Skeletal muscle satellite cell (primary cell): ENCODE measurements around the gene MEAF6.
"Not testable (repeated sequence)": the region's sequence is repeated elsewhere in the genome, so short reads cannot be mapped to it uniquely, and the experiment has no call there.

ENCODE experiments used
- H3K27me3 ChIP-seq: 2 replicates; pipeline ENCODE4 v1.7.0; 2013; ENCODE audit warnings: low read length; ENCODE audit not compliant: control insufficient read depth, insufficient read depth
- H3K36me3 ChIP-seq: 2 replicates; pipeline ENCODE4 v1.7.0; 2013; ENCODE audit warnings: mild to moderate bottlenecking, control low read depth, low read length; ENCODE audit not compliant: insufficient read depth
- H3K4me1 ChIP-seq: 2 replicates; pipeline ENCODE4 v1.7.0; 2013; ENCODE audit warnings: low read length; ENCODE audit not compliant: control insufficient read depth, insufficient read depth
- H3K4me2 ChIP-seq: 2 replicates; pipeline ENCODE4 v1.7.0; 2013; ENCODE audit warnings: mild to moderate bottlenecking, low read length
- H3K4me3 ChIP-seq: 2 replicates; pipeline ENCODE4 v1.7.0; 2013; ENCODE audit warnings: low read length
- H3K9ac ChIP-seq: 2 replicates; pipeline ENCODE4 v1.7.0; 2013; ENCODE audit warnings: mild to moderate bottlenecking, low read depth, low read length, moderate library complexity
- H3K9me3 ChIP-seq: replicated peaks from 2 replicates; pipeline ENCODE4 v1.7.0; 2013; ENCODE audit warnings: mild to moderate bottlenecking, control low read depth, low read length

Gene MEAF6

GRCh38 chr1:37553598-37553926 lies 39.0 kb upstream of the MEAF6 start:
- peak overlapping the region; percentile 86 for H3K4me2 ChIP-seq
- H3K9me3 ChIP-seq: no peaks in the 10 kb centered on the region
- no peaks in the 10 kb centered on the region for H3K27me3 ChIP-seq
- H3K36me3 ChIP-seq: peaks cover 14% of the 10 kb centered on the region
- H3K4me3 ChIP-seq: peak overlapping the region; percentile 92
- peak overlapping the region; percentile 91 for H3K9ac ChIP-seq
- peaks cover 36% of the 10 kb centered on the region for H3K4me1 ChIP-seq

- peaks cover 36% of the 10 kb centered on the region for H3K36me3 ChIP-seq
- peaks cover 23% of the 10 kb centered on the region for H3K4me1 ChIP-seq
- H3K4me2 ChIP-seq: peak overlapping the region; percentile 9
- H3K4me3 ChIP-seq: no peak overlapping the region
- no peaks in the 10 kb centered on the region for H3K27me3 ChIP-seq
- peak overlapping the region; percentile 4 for H3K9ac ChIP-seq
- H3K9me3 ChIP-seq: no peaks in the 10 kb centered on the region
Observed at GRCh38 chr1:37549341-37549740, 34.8 kb upstream of the MEAF6 start.

GRCh38 chr1:37545019-37545418 lies 30.5 kb upstream of the MEAF6 start:
- Histone ChIP-seq H3K4me3 (no peak overlapping the region), H3K4me2 (no peak overlapping the region), H3K27me3 (no peaks in the 10 kb centered on the region), H3K36me3 (peaks cover 42% of the 10 kb centered on the region), H3K9me3 (no peaks in the 10 kb centered on the region), H3K4me1 (peaks cover 10% of the 10 kb centered on the region), H3K9ac (no peak overlapping the region)

- Histone ChIP-seq H3K9me3 (no peaks in the 10 kb centered on the region), H3K4me3 (no peak overlapping the region), H3K36me3 (peaks cover 47% of the 10 kb centered on the region)
Observed at GRCh38 chr1:37544530-37544929, 30.0 kb upstream of the MEAF6 start.

GRCh38 chr1:37540036-37540785 lies 25.6 kb upstream of the MEAF6 start:
- peaks cover 28% of the 10 kb centered on the region for H3K4me1 ChIP-seq
- H3K4me3 ChIP-seq: no peak overlapping the region
- no peaks in the 10 kb centered on the region for H3K9me3 ChIP-seq
- no peak overlapping the region for H3K4me2 ChIP-seq
- no peaks in the 10 kb centered on the region for H3K27me3 ChIP-seq
- H3K9ac ChIP-seq: no peak overlapping the region
- peaks cover 54% of the 10 kb centered on the region for H3K36me3 ChIP-seq

More at GRCh38 chr1:37544530-37544929, 30.0 kb upstream of the MEAF6 start:
- H3K9ac ChIP-seq: no peak overlapping the region
- no peak overlapping the region for H3K4me2 ChIP-seq
- peaks cover 5% of the 10 kb centered on the region for H3K4me1 ChIP-seq
- no peaks in the 10 kb centered on the region for H3K27me3 ChIP-seq

GRCh38 chr1:37539154-37539553 lies 24.6 kb upstream of the MEAF6 start:
- not testable (repeated sequence) for H3K9me3 ChIP-seq, H3K4me2 ChIP-seq, H3K9ac ChIP-seq, H3K4me3 ChIP-seq, H3K27me3 ChIP-seq
- Histone ChIP-seq H3K4me1 (peaks cover 36% of the 10 kb centered on the region), H3K36me3 (peaks cover 45% of the 10 kb centered on the region)

- H3K9me3 ChIP-seq: no peaks in the 10 kb centered on the region
- H3K4me1 ChIP-seq: peaks cover 45% of the 10 kb centered on the region
- no peak overlapping the region for H3K9ac ChIP-seq
- peaks cover 48% of the 10 kb centered on the region for H3K36me3 ChIP-seq
- H3K27me3 ChIP-seq: no peaks in the 10 kb centered on the region
- no peak overlapping the region for H3K4me3 ChIP-seq
- peak overlapping the region; percentile 30 for H3K4me2 ChIP-seq
Observed at GRCh38 chr1:37537378-37537777, 22.8 kb upstream of the MEAF6 start.

GRCh38 chr1:37533317-37534093 lies 18.9 kb upstream of the MEAF6 start:
- Histone ChIP-seq H3K9ac (peak overlapping the region; percentile 31), H3K36me3 (peaks cover 22% of the 10 kb centered on the region), H3K4me1 (peaks cover 45% of the 10 kb centered on the region)

GRCh38 chr1:37532418-37533156 lies 18.0 kb upstream of the MEAF6 start:
- H3K27me3 ChIP-seq, H3K9me3 ChIP-seq, H3K4me3 ChIP-seq, H3K9ac ChIP-seq, H3K4me2 ChIP-seq: not testable (repeated sequence)
- peaks cover 40% of the 10 kb centered on the region for H3K4me1 ChIP-seq
- peaks cover 18% of the 10 kb centered on the region for H3K36me3 ChIP-seq

More at GRCh38 chr1:37533317-37534093, 18.9 kb upstream of the MEAF6 start:
- Histone ChIP-seq H3K4me2 (no peak overlapping the region), H3K4me3 (no peak overlapping the region), H3K27me3 (no peaks in the 10 kb centered on the region), H3K9me3 (no peaks in the 10 kb centered on the region)

- H3K4me1 ChIP-seq: peaks cover 16% of the 10 kb centered on the region
- not testable (repeated sequence) for H3K4me2 ChIP-seq, H3K9ac ChIP-seq, H3K27me3 ChIP-seq, H3K36me3 ChIP-seq, H3K9me3 ChIP-seq, H3K4me3 ChIP-seq
Observed at GRCh38 chr1:37529888-37530287, 15.3 kb upstream of the MEAF6 start.

- H3K9ac ChIP-seq: no peak overlapping the region
- no peaks in the 10 kb centered on the region for H3K9me3 ChIP-seq
- H3K4me2 ChIP-seq: no peak overlapping the region
- H3K4me3 ChIP-seq: no peak overlapping the region
- H3K27me3 ChIP-seq: no peaks in the 10 kb centered on the region
- H3K4me1 ChIP-seq: peaks cover 8% of the 10 kb centered on the region
- no peaks in the 10 kb centered on the region for H3K36me3 ChIP-seq
Observed at GRCh38 chr1:37519613-37520012, 5.0 kb upstream of the MEAF6 start.
